IPS-20b (cell line): ENCODE data around the gene TOR1A.

Experiments used
- H3K27ac ChIP-seq: one replicate; pipeline ENCODE4 v1.5.1; 2013; ENCODE audit warnings: low read length
- H3K27me3 ChIP-seq: 2 replicates; pipeline ENCODE4 v1.6.1; 2013; ENCODE audit warnings: mild to moderate bottlenecking, low read length, inconsistent platforms; ENCODE audit not compliant: insufficient read depth
- H3K36me3 ChIP-seq: 2 replicates; pipeline ENCODE4 v1.6.1; 2013; ENCODE audit warnings: low read depth, mild to moderate bottlenecking, inconsistent platforms, low read length, moderate library complexity; ENCODE audit not compliant: insufficient read depth
- H3K4me1 ChIP-seq: 2 replicates; pipeline ENCODE4 v1.6.1; 2013; ENCODE audit warnings: mild to moderate bottlenecking, control low read depth, inconsistent platforms, low read length, moderate library complexity; ENCODE audit not compliant: insufficient read depth
- H3K4me3 ChIP-seq: 2 replicates; pipeline ENCODE4 v1.5.1; 2013; ENCODE audit warnings: mild to moderate bottlenecking, low read length, inconsistent platforms
- H3K9ac ChIP-seq: 2 replicates; pipeline ENCODE4 v1.6.1; 2013; ENCODE audit warnings: low read depth, mild to moderate bottlenecking, inconsistent platforms, low read length, moderate library complexity
- H3K9me3 ChIP-seq: 2 replicates; pipeline ENCODE4 v1.6.1; 2013; ENCODE audit warnings: mild to moderate bottlenecking, low read depth, low read length, inconsistent platforms; ENCODE audit not compliant: insufficient read depth

Gene TOR1A

GRCh38 chr9:129848712-129849441, 24.9 kb upstream of the TOR1A start:
- H3K9ac ChIP-seq = no peak overlapping the region
- H3K9me3 ChIP-seq = no peaks in the 10 kb centered on the region
- peaks cover 16% of the 10 kb centered on the region for H3K36me3 ChIP-seq
- no peaks in the 10 kb centered on the region for H3K27me3 ChIP-seq
- H3K27ac ChIP-seq = no peak overlapping the region
- no peaks in the 10 kb centered on the region for H3K4me1 ChIP-seq
- no peak overlapping the region for H3K4me3 ChIP-seq

DNA sequence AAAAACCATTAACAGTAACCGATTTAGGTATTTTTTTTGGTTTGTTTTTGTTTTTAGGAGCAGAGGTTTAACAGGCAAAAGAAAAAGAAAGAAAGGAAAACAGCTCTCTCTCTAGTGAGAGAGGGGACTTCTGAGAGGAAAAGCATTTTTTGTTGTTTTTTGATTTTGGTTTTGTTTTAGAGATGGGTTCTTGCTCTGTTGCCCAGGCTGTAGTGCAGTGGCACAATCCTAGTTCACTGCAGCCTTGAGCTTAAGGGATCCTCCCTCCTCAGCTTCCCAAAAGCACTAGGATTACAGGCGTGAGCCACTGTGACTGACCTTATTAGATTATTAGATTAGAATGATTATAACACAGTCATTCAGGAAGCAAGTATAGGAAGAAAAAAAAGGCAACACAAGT, 21.4 kb upstream of the TOR1A start:
- Histone ChIP-seq H3K36me3 (no peaks in the 10 kb centered on the region), H3K9ac (no peak overlapping the region)

DNA sequence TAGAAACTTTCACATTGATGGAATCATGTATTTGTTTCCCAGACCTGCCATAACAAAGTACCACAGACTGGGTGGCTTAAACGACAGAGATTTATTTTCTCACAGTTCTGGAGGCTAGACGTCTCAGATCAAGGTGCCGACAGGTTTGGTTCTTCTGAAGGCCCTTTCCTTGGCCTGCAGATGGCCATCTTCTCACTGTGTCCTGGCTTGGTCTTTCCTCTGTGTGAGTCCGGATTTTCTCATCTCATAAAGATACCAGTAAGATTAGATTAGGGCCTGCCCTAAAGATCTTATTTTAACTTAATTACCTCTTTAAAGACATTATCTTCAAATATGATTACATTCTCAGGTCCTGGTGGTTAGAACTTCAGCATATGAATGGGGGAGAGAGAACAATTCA, 17.1 kb upstream of the TOR1A start:
- Histone ChIP-seq H3K27me3 (no peaks in the 10 kb centered on the region), H3K9ac (no peak overlapping the region), H3K4me3 (no peak overlapping the region), H3K27ac (no peak overlapping the region), H3K36me3 (no peaks in the 10 kb centered on the region), H3K9me3 (no peaks in the 10 kb centered on the region), H3K4me1 (peaks cover 10% of the 10 kb centered on the region; the same call in 1 of the 2 replicates)

More for the DNA sequence above, 21.4 kb upstream of the TOR1A start:
- Histone ChIP-seq H3K27me3 (no peaks in the 10 kb centered on the region), H3K27ac (no peak overlapping the region), H3K9me3 (no peaks in the 10 kb centered on the region), H3K4me3 (no peak overlapping the region), H3K4me1 (no peaks in the 10 kb centered on the region)

GRCh38 chr9:129840034-129840433, 16.1 kb upstream of the TOR1A start:
- Histone ChIP-seq H3K27ac (no peak overlapping the region), H3K4me1 (peaks cover 11% of the 10 kb centered on the region; the same call in 1 of the 2 replicates), H3K4me3 (no peak overlapping the region), H3K9me3 (no peaks in the 10 kb centered on the region), H3K9ac (no peak overlapping the region), H3K27me3 (no peaks in the 10 kb centered on the region), H3K36me3 (no peaks in the 10 kb centered on the region)

- Histone ChIP-seq H3K4me1 (peaks cover 11% of the 10 kb centered on the region; the same call in 1 of the 2 replicates), H3K9ac (no peak overlapping the region)
Observed at GRCh38 chr9:129839324-129840023, 15.5 kb upstream of the TOR1A start.

GRCh38 chr9:129838707-129839259, 14.8 kb upstream of the TOR1A start:
- H3K9me3 ChIP-seq = no peaks in the 10 kb centered on the region
- no peak overlapping the region for H3K27ac ChIP-seq
- no peaks in the 10 kb centered on the region for H3K36me3 ChIP-seq
- no peak overlapping the region for H3K4me3 ChIP-seq
- no peaks in the 10 kb centered on the region for H3K27me3 ChIP-seq
- H3K9ac ChIP-seq = no peak overlapping the region
- H3K4me1 ChIP-seq = peaks cover 17% of the 10 kb centered on the region; the same call in 1 of the 2 replicates

More at GRCh38 chr9:129839324-129840023, 15.5 kb upstream of the TOR1A start:
- no peaks in the 10 kb centered on the region for H3K27me3 ChIP-seq
- no peak overlapping the region for H3K27ac ChIP-seq
- H3K9me3 ChIP-seq = no peaks in the 10 kb centered on the region
- H3K36me3 ChIP-seq = no peaks in the 10 kb centered on the region
- no peak overlapping the region for H3K4me3 ChIP-seq

DNA sequence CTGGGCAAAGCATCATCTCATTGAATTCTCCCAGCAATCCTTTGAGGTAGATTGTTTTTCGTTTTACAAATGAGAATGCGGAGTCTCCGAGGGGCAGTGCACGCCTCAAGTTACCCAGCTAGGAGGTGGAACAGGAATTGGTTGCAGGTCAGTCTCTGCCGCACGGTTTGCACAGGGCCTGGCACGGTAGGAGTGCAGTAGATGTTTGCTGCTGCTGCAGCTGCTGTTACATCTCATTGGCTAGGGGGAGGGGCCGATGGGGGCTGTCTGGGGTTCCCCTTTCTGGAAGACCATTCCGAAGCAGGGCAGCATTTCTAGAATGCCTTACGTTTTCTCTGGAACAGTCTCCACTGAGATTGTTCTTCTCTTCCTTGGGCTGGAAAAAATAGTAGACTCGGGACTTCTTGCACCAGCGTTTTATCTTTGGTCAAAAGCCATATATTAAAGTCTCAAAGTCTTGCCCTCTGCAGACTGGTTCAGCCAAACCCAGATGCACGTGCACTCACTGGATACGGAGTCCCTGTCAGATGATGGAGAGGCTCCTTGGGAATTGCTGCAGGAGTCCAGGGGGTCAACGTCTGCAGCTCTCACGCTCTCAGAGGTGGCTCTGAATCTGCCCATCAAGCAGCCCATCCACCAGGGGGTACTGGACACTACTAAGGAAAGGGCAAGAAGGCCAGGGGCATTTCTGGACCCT, 12.5 kb upstream of the TOR1A start:
- Histone ChIP-seq H3K27ac (no peak overlapping the region), H3K9ac (peak overlapping the region; percentile 74; the same call in 1 of the 2 replicates), H3K27me3 (no peaks in the 10 kb centered on the region), H3K9me3 (no peaks in the 10 kb centered on the region), H3K4me3 (peak overlapping the region; percentile 88), H3K36me3 (peaks cover 18% of the 10 kb centered on the region), H3K4me1 (peaks cover 17% of the 10 kb centered on the region; the same call in 1 of the 2 replicates)

GRCh38 chr9:129835860-129836223, 11.9 kb upstream of the TOR1A start:
- peaks cover 17% of the 10 kb centered on the region; the same call in 1 of the 2 replicates for H3K4me1 ChIP-seq
- H3K4me3 ChIP-seq = peak overlapping the region; percentile 88
- H3K36me3 ChIP-seq = peaks cover 24% of the 10 kb centered on the region
- no peaks in the 10 kb centered on the region for H3K9me3 ChIP-seq
- no peaks in the 10 kb centered on the region for H3K27me3 ChIP-seq
- H3K27ac ChIP-seq = no peak overlapping the region
- peak overlapping the region; percentile 74; the same call in 1 of the 2 replicates for H3K9ac ChIP-seq

DNA sequence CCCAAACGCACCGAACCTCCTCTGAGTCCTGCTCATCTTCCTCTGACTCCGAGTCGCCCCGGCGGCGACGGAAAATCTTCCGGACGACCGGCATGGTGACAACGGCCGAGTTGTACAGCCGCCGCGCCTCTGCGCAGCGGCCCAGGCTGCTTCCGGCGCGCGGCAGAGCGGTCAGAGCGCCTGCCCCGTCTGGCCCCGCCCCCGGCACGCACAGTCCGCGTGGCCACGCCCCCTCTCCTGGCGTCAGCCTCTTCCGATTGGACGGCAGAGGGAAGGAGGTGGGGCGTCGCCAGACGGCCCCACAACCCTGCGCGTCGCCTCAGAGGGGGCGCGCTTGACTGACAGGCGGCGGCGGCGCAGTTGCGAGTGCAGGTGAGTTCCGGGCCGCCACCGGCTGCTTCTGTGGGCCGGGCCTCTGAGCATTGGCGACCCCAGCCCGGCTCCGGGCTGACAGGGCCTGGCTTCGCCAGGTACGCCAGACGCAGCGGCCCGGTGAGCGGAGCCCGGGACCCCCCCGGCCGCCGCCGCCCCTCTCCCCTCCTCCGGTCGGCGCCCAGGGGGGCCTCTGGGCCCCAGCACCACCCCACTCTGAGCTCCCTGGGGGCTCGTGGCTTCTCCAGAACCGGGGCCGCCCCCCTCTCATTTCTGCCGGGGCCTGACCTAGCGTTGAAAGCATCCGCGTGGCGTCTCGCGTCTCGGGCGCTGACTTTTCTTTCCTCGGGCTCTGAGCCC, 11.4 kb upstream of the TOR1A start, which contains the start of the genes C9orf78 and USP20:
C9orf78 (minus strand) TSS at position 148 of the 732 bp plus-strand sequence; CDS start at position 94, 54 bp downstream.
USP20 (plus strand) TSS at position 331 of the 732 bp plus-strand sequence. CDS start 17,098 bp downstream, outside the sequence.
- no peaks in the 10 kb centered on the region for H3K9me3 ChIP-seq
- peaks cover 29% of the 10 kb centered on the region for H3K36me3 ChIP-seq
- H3K9ac ChIP-seq = peak within 1 kb of the TSS; percentile 77; the same call in 1 of the 2 replicates
- no peak within 1 kb of the TSS for H3K27ac ChIP-seq
- H3K27me3 ChIP-seq = no peaks in the 10 kb centered on the region
- H3K4me3 ChIP-seq = peak within 1 kb of the TSS; percentile 88
- peaks cover 17% of the 10 kb centered on the region; the same call in 1 of the 2 replicates for H3K4me1 ChIP-seq

DNA sequence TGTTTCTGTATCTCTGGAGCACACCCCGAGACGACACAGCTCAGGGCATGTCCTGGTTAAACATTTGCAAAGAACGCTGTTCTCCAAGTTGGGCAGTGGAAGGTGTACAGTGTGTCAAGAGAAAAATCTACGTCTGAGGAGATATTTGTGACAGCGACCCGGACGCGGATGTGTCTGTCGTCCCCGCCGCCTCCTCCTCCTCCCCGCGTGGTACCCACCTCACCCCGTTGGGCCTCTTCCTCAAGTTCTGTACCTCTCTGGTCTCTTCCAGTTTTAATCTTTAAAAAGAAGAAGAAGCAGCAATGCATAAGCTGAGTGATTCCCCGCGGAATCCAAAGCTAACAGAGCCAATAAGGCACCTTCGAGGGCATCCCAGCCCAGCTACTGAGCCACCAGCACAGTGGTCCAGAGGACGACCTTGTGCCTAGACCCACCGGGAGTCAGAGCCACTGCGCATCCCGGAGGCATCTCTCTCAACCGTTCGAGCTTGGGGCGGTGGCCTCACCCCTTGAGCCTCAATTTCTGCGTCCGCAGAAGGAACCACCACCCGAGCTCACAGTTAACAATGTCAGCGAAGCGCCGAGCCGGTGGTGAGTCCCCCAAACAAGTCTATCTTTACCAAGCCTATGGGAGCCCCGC, 10.7 kb upstream of the TOR1A start:
- H3K27ac ChIP-seq = no peak overlapping the region
- H3K4me1 ChIP-seq = peaks cover 17% of the 10 kb centered on the region; the same call in 1 of the 2 replicates
- H3K27me3 ChIP-seq = no peaks in the 10 kb centered on the region
- peak overlapping the region; percentile 77; the same call in 1 of the 2 replicates for H3K9ac ChIP-seq
- no peaks in the 10 kb centered on the region for H3K9me3 ChIP-seq
- peak overlapping the region; percentile 88 for H3K4me3 ChIP-seq
- peaks cover 35% of the 10 kb centered on the region for H3K36me3 ChIP-seq
